MM.1S (cell line): ENCODE measurements around the gene UROS.

ENCODE experiments used
- DNase-seq: peaks from one replicate; pipeline ENCODE4 v3.0.0-alpha.2; 2015
- H2AFZ ChIP-seq: fragments of 300-600 bp; sonication (generic); 2 replicates; pipeline ENCODE4 v1.6.0; 2016; ENCODE audit warnings: antibody characterized with exemption, low read length
- H3F3A ChIP-seq: fragments of 300-600 bp; sonication (generic); 2 replicates; pipeline ENCODE4 v1.6.1; 2016; ENCODE audit warnings: mild to moderate bottlenecking, antibody characterized with exemption, low read length, moderate library complexity, mixed read lengths; ENCODE audit not compliant: insufficient read depth
- H3K27ac ChIP-seq: fragments of 300-600 bp; sonication (generic); 2 replicates; pipeline ENCODE4 v1.5.1; 2016; ENCODE audit warnings: mild to moderate bottlenecking, low read length
- H3K27me3 ChIP-seq: fragments of 300-600 bp; sonication (generic); replicated peaks from 2 replicates; pipeline ENCODE4 v1.6.0; 2016; ENCODE audit warnings: low read length; ENCODE audit not compliant: insufficient read depth
- H3K36me3 ChIP-seq: fragments of 300-600 bp; sonication (generic); replicated peaks from 2 replicates; pipeline ENCODE4 v1.6.1; 2016; ENCODE audit warnings: mild to moderate bottlenecking, low read length, mixed read lengths; ENCODE audit not compliant: insufficient read depth
- H3K4me1 ChIP-seq: fragments of 300-600 bp; sonication (generic); 2 replicates; pipeline ENCODE4 v1.6.1; 2016; ENCODE audit warnings: low read length, mixed read lengths
- H3K4me2 ChIP-seq: fragments of 300-600 bp; sonication (generic); 2 replicates; pipeline ENCODE4 v1.6.0; 2016; ENCODE audit warnings: low read depth, low read length
- H3K4me3 ChIP-seq: fragments of 300-600 bp; sonication (generic); 2 replicates; pipeline ENCODE4 v1.5.1; 2016; ENCODE audit warnings: low read length, mixed read lengths
- H3K79me2 ChIP-seq: fragments of 300-600 bp; sonication (generic); 2 replicates; pipeline ENCODE4 v1.6.1; 2016; ENCODE audit warnings: mixed run types, low read length, mixed read lengths
- H3K9ac ChIP-seq: fragments of 300-600 bp; sonication (generic); 2 replicates; pipeline ENCODE4 v1.6.1; 2016; ENCODE audit warnings: low read length, mixed read lengths
- H3K9me2 ChIP-seq: fragments of 300-600 bp; sonication (generic); replicated peaks from 2 replicates; pipeline ENCODE4 v1.6.1; 2016; ENCODE audit warnings: mild to moderate bottlenecking, low read length, mixed read lengths; ENCODE audit not compliant: insufficient read depth
- H3K9me3 ChIP-seq: fragments of 300-600 bp; sonication (generic); replicated peaks from 2 replicates; pipeline ENCODE4 v1.6.1; 2016; ENCODE audit warnings: mild to moderate bottlenecking, low read length, mixed read lengths; ENCODE audit not compliant: insufficient read depth
- H4K20me1 ChIP-seq: fragments of 300-600 bp; sonication (generic); 2 replicates; pipeline ENCODE4 v1.6.1; 2016; ENCODE audit warnings: mild to moderate bottlenecking, low read length, moderate library complexity, mixed read lengths; ENCODE audit not compliant: insufficient read depth
- EZH2 ChIP-seq: fragments of 300-600 bp; sonication (generic); optimal IDR thresholded peaks from 2 replicates; pipeline ENCODE3; 2017; ENCODE audit warnings: low read depth, mild to moderate bottlenecking, antibody characterized with exemption, low read length, mixed read lengths
- EZH2phosphoT487 ChIP-seq: fragments of 300-600 bp; sonication (generic); IDR thresholded peaks from 2 replicates; pipeline ENCODE4 v1.6.1; 2018; ENCODE audit warnings: antibody characterized with exemption, low read length
- TF ChIP-seq, protein P1 (sequence below): fragments of 300-600 bp; sonication (generic); IDR thresholded peaks from 2 replicates; pipeline ENCODE4 v1.5.1; 2016; ENCODE audit warnings: antibody characterized with exemption, low read length, mixed read lengths

Gene UROS

GRCh38 chr10:125857185-125857760, 34.2 kb upstream of the UROS start:
- TF ChIP-seq, protein P1, sequence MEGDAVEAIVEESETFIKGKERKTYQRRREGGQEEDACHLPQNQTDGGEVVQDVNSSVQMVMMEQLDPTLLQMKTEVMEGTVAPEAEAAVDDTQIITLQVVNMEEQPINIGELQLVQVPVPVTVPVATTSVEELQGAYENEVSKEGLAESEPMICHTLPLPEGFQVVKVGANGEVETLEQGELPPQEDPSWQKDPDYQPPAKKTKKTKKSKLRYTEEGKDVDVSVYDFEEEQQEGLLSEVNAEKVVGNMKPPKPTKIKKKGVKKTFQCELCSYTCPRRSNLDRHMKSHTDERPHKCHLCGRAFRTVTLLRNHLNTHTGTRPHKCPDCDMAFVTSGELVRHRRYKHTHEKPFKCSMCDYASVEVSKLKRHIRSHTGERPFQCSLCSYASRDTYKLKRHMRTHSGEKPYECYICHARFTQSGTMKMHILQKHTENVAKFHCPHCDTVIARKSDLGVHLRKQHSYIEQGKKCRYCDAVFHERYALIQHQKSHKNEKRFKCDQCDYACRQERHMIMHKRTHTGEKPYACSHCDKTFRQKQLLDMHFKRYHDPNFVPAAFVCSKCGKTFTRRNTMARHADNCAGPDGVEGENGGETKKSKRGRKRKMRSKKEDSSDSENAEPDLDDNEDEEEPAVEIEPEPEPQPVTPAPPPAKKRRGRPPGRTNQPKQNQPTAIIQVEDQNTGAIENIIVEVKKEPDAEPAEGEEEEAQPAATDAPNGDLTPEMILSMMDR, result no peak
- no peak for TF ChIP-seq EZH2
- TF ChIP-seq EZH2phosphoT487, result no peak
- Histone ChIP-seq H3K9me3 (no peaks in the 10 kb centered on the region), H3K36me3 (no peaks in the 10 kb centered on the region), H3F3A (peaks cover 7% of the 10 kb centered on the region; the same call in 1 of the 2 replicates), H3K79me2 (no peaks in the 10 kb centered on the region), H2AFZ (no peak overlapping the region), H3K4me3 (no peak overlapping the region), H3K27ac (no peak overlapping the region), H3K9ac (no peak overlapping the region), H3K4me2 (no peak overlapping the region), H4K20me1 (no peaks in the 10 kb centered on the region), H3K9me2 (no peaks in the 10 kb centered on the region), H3K27me3 (no peaks in the 10 kb centered on the region), H3K4me1 (peaks cover 22% of the 10 kb centered on the region)
- DNase-seq, result no peak

DNA sequence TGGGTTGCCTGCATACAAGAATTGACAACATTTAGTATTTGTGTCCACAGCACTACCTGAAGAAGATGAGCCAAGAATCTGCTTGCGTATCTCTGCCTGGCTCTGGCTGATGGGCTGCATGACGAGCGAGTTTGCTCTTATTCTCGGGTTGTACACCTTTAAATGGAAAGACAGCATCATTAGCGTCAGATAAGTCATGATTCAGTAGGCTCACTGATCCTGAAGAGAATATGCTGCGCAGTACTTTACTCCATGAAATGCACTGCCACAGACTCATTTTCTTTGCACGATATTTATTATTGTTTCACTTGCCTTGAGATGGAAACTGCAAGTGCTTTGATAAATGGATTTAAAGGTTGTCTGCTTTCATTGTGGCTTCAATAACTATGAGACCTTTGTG, 29.4 kb upstream of the UROS start:
- Histone ChIP-seq H3K9me3 (no peaks in the 10 kb centered on the region), H3K79me2 (no peaks in the 10 kb centered on the region), H4K20me1 (no peaks in the 10 kb centered on the region), H3K4me2 (no peak overlapping the region), H3K4me3 (no peak overlapping the region), H3K27me3 (no peaks in the 10 kb centered on the region), H3K9ac (no peak overlapping the region), H3K36me3 (no peaks in the 10 kb centered on the region; the same call in 1 of the 2 replicates), H3K9me2 (no peaks in the 10 kb centered on the region), H3F3A (no peaks in the 10 kb centered on the region), H2AFZ (no peak overlapping the region), H3K27ac (no peak overlapping the region), H3K4me1 (no peaks in the 10 kb centered on the region)
- TF ChIP-seq EZH2, result no peak
- TF ChIP-seq EZH2phosphoT487, result no peak
- TF ChIP-seq, protein P1, result no peak
- DNase-seq, result no peak

DNA sequence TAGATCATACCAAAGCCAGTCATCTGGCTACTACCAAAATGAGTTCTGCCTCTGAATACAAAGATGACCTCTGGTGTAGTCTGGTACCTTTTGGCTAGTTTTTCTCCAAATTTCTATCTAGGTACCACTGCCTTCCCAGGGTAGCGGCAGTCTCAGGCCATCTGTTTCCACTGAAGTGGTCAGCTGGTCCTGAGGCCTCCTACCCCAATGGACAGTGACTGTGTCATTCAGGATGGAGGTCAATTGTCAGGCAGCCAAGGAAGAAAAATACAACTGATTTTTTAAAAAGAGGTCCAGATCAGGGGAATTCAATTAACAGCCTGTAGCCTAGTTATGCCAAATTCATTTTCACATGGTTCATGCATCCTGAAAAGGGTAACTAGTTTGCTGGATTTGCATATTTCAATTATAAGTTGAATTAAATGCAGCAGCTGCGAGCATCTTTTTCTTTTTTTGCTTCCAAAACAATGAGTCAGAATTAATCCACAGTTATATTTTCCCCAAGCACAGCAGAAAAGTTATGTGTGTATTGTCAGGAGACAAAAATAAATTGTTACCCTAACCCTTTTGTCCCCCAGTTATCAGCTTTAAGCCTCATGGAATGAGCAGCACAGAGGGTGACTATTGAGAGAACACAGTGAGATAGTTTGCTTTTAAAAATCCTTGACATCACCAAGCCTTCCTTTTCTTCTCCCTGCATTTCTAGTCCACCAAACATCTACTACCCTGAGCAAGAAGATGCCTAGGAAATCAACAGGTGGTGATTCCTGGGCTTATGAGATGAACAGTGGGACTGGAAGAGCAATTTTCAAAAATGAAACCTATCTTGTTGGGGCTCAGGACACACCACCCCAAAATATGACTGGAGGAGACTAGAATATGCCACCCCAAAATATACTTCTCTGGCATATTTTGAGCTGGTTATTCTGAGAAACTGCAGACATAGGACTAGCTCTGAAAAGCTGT, 28.0 kb upstream of the UROS start:
- peaks cover 8% of the 10 kb centered on the region for H3K4me1 ChIP-seq
- H2AFZ ChIP-seq, result no peak overlapping the region

More for the DNA sequence above, 28.0 kb upstream of the UROS start:
- no peaks in the 10 kb centered on the region for H3K9me2 ChIP-seq
- H3F3A ChIP-seq, result no peaks in the 10 kb centered on the region
- no peaks in the 10 kb centered on the region for H3K79me2 ChIP-seq
- no peak for DNase-seq
- H3K27me3 ChIP-seq, result no peaks in the 10 kb centered on the region
- no peak overlapping the region for H3K27ac ChIP-seq
- no peaks in the 10 kb centered on the region; the same call in 1 of the 2 replicates for H3K36me3 ChIP-seq
- no peak overlapping the region for H3K9ac ChIP-seq
- H4K20me1 ChIP-seq, result no peaks in the 10 kb centered on the region
- H3K9me3 ChIP-seq, result no peaks in the 10 kb centered on the region
- H3K4me2 ChIP-seq, result no peak overlapping the region
- no peak overlapping the region for H3K4me3 ChIP-seq
- TF ChIP-seq EZH2phosphoT487 (no peak), EZH2 (no peak)
- TF ChIP-seq, protein P1, result no peak
